ENCODE measurements around the gene SLC31A2.

GRCh38 chr9:113138760-113139159 is 12.0 kb upstream of the SLC31A2 start:
- TF ChIP-seq POLR2A (IDR thresholded peaks at IDR 0.05) (no peak), CTCF (IDR thresholded peaks at IDR 0.05) (no peak)

Data from body of pancreas (tissue), 4 donors.